Adrenal gland (tissue), 19 donors: Measurements from ENCODE around the gene APIP. TPM values are rescaled to one million over a fixed set of nuclear protein-coding genes. Genes with fewer than 3 reads are reported as not detected.
A peak's percentile ranks its signal among the peaks of the same experiment; 100 is the strongest.

Experiments used
- DNase-seq, 7 donors: peaks; one replicate each; pipeline ENCODE4 v3.0.0-alpha.2; 2019 to 2020
- H3K27ac ChIP-seq, 5 donors: fragments of 200-600 bp; sonication (generic) in 4 of 5; 1 replicate in 3 of 5; 2 replicates in 2 of 5; pipeline versions ENCODE4 v1.5.1 to v1.8.0; 2016 to 2020; ENCODE audit warnings: mild to moderate bottlenecking in 1 of 5
- H3K27me3 ChIP-seq: fragments of 200-600 bp; 2 replicates; pipeline ENCODE4 v1.8.0; 2021
- H3K36me3 ChIP-seq, 2 donors: fragments of 200-600 bp; replicated peaks in 1 of 2; 1 replicate in 1 of 2; 2 replicates in 1 of 2; pipeline versions ENCODE4 v1.5.1 to v1.8.0; 2018 to 2022
- H3K4me1 ChIP-seq, 2 donors: fragments of 200-600 bp; replicated peaks in 1 of 2; 1 replicate in 1 of 2; 2 replicates in 1 of 2; pipeline versions ENCODE4 v1.5.1 to v1.8.0; 2018 to 2021
- H3K4me3 ChIP-seq, 4 donors: fragments of 200-600 bp; sonication (generic) in 3 of 4; one replicate each; pipeline ENCODE4 v1.5.1; 2016 to 2018
- H3K9me3 ChIP-seq, 3 donors: fragments of 200-600 bp; sonication (generic) in 1 of 3; replicated peaks in 1 of 3; 1 replicate in 2 of 3; 2 replicates in 1 of 3; pipeline versions ENCODE4 v1.5.1 to v1.8.0; 2016 to 2021
- POLR2A ChIP-seq, 2 donors: fragments of 450-650 bp; IDR thresholded peaks; one replicate each; pipeline ENCODE4 v1.6.1; 2017; ENCODE audit warnings: antibody characterized with exemption in 2 of 2, mild to moderate bottlenecking in 2 of 2, moderate library complexity in 1 of 2
- WGBS, 4 donors: extraction: QIAGEN DNeasy Blood & Tissue Kit in 2 of 4; methylation state at CpG; one replicate each; pipeline versions ENCODE4 v1.1.5 to v1.1.7; 2013 to 2017; 5-methylcytosine and 5-hydroxymethylcytosine counted together
- intact Hi-C, 2 donors: fragments of 100-400 bp; cut with DNase I; formaldehyde crosslinking; loops; one replicate each; pipeline versions ENCODE4 v1.14.1 to v1.15.0; 2022 to 2023
- long read RNA-seq, 10 donors: library from polyadenylated mRNA in 3 of 10; unstranded in 2 of 10; stranded (forward) in 1 of 10; transcript quantifications; one replicate each; pipeline ENCODE4 v2.0.0 and lab custom pipeline, GENCODE V29; 2021 to 2026
- polyA plus RNA-seq, 3 donors: library from polyadenylated mRNA; stranded (reverse); fragments of 200-250 nt in 2 of 3; fragments of 350-450 nt in 1 of 3; fragmentation: Illumina TruSeq in 1 of 3; extraction: RNeasy Lipid Tissue Mini Kit (QIAGEN cat#74804) in 1 of 3; gene quantifications; one replicate each; pipeline ENCODE4 v1.2.3, GENCODE V29; 2013 to 2014
- total RNA-seq, 9 donors: library from RNA; depleted of rRNA in 4 of 9; stranded (reverse); fragments of >200 nt in 4 of 9; fragments of 120-200 nt in 1 of 9; fragmentation: NEBNext Ultra II Directional in 1 of 9; extraction: Animal tissue kit (Norgen Biotek cat#: 25700) in 1 of 9; gene quantifications; one replicate each; pipeline versions ENCODE4 v1.1.0 to v1.2.4, GENCODE V29; 2013 to 2023
- TF ChIP-seq, protein P1 (sequence below), 6 experiments: fragments of 450-650 bp in 4 of 6; fragments of 200-600 bp in 2 of 6; sonication (generic) in 1 of 6; IDR thresholded peaks; 1 replicate in 5 of 6; 2 replicates in 1 of 6; pipeline versions ENCODE4 v1.5.1 to v1.8.0; 2016 to 2021; ENCODE audit warnings: antibody characterized with exemption in 6 of 6, mild to moderate bottlenecking in 2 of 6, moderate library complexity in 1 of 6
- donor health status: healthy with polysubstance abuse.
- donor health status: Bipolar disorder and iron deficiency.
- donor health status: DM: yes; HTN: yes; CAD: no.
- donor health status: DM: no; HTN: no; CAD: no.
- donor health status: DM: no; HTN: no; CAD: no.
- donor health status: DM: yes; HTN: yes; CAD: no.

Gene APIP, protein sequence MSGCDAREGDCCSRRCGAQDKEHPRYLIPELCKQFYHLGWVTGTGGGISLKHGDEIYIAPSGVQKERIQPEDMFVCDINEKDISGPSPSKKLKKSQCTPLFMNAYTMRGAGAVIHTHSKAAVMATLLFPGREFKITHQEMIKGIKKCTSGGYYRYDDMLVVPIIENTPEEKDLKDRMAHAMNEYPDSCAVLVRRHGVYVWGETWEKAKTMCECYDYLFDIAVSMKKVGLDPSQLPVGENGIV
- 10 to 100 TPM; 39.4 to 61.8 (median 49.4) TPM for total RNA-seq
- 100 to 1,000 TPM in 1 of 3 donors, 10 to 100 TPM in 2; 17.0 to 102 (median 23.5) TPM for polyA plus RNA-seq
- long read RNA-seq, donor 1, transcript APIP-201 (7 exons, 1,366 nt), result major isoform, 42 of 42 reads
- long read RNA-seq, donor 1, partial matches to known transcripts, result 0 of 42 reads
- long read RNA-seq, donor 1, other reads (novel, unspliced or antisense), result 0 of 42 reads
- long read RNA-seq, donor 2, transcript APIP-201 (7 exons, 1,366 nt), result major isoform, 20 of 76 reads
- long read RNA-seq, donor 2, partial matches to known transcripts, result 40 of 76 reads
- long read RNA-seq, donor 2, other reads (novel, unspliced or antisense), result 16 of 76 reads
- long read RNA-seq, donor 3, transcript APIP-201 (7 exons, 1,366 nt), result major isoform, 29 of 42 reads
- long read RNA-seq, donor 3, transcript APIP-202 (6 exons, 1,042 nt), result minor isoform, 8 of 42 reads
- long read RNA-seq, donor 3, partial matches to known transcripts, result 5 of 42 reads
- long read RNA-seq, donor 3, other reads (novel, unspliced or antisense), result 0 of 42 reads
- long read RNA-seq, donor 4, transcript APIP-201 (7 exons, 1,366 nt), result major isoform, 19 of 45 reads
- long read RNA-seq, donor 4, transcript APIP-202 (6 exons, 1,042 nt), result minor isoform, 6 of 45 reads
- long read RNA-seq, donor 4, partial matches to known transcripts, result 14 of 45 reads
- long read RNA-seq, donor 4, other reads (novel, unspliced or antisense), result 6 of 45 reads
- long read RNA-seq, donor 5, transcript APIP-201 (7 exons, 1,366 nt), result major isoform, 51 of 71 reads
- long read RNA-seq, donor 5, transcript APIP-202 (6 exons, 1,042 nt), result minor isoform, 12 of 71 reads
- long read RNA-seq, donor 5, partial matches to known transcripts, result 2 of 71 reads
- long read RNA-seq, donor 5, other reads (novel, unspliced or antisense), result 6 of 71 reads
- long read RNA-seq, donor 6, transcript APIP-201 (7 exons, 1,366 nt), result major isoform, 14 of 37 reads
- long read RNA-seq, donor 6, partial matches to known transcripts, result 21 of 37 reads
- long read RNA-seq, donor 6, other reads (novel, unspliced or antisense), result 2 of 37 reads
- long read RNA-seq, donor 7, transcript APIP-201 (7 exons, 1,366 nt), result major isoform, 19 of 25 reads
- long read RNA-seq, donor 7, transcript APIP-202 (6 exons, 1,042 nt), result minor isoform, 6 of 25 reads
- long read RNA-seq, donor 7, partial matches to known transcripts, result 0 of 25 reads
- long read RNA-seq, donor 7, other reads (novel, unspliced or antisense), result 0 of 25 reads
- long read RNA-seq, donor 8, transcript APIP-201 (7 exons, 1,366 nt), result major isoform, 27 of 38 reads
- long read RNA-seq, donor 8, transcript APIP-202 (6 exons, 1,042 nt), result minor isoform, 11 of 38 reads
- long read RNA-seq, donor 8, partial matches to known transcripts, result 0 of 38 reads
- long read RNA-seq, donor 8, other reads (novel, unspliced or antisense), result 0 of 38 reads
- long read RNA-seq, donor 9, transcript APIP-201 (7 exons, 1,366 nt), result major isoform, 26 of 32 reads
- long read RNA-seq, donor 9, partial matches to known transcripts, result 6 of 32 reads
- long read RNA-seq, donor 9, other reads (novel, unspliced or antisense), result 0 of 32 reads
- long read RNA-seq, donor 10, transcript APIP-201 (7 exons, 1,366 nt), result major isoform, 16 of 52 reads
- long read RNA-seq, donor 10, partial matches to known transcripts, result 12 of 52 reads
- long read RNA-seq, donor 10, other reads (novel, unspliced or antisense), result 24 of 52 reads

DNA sequence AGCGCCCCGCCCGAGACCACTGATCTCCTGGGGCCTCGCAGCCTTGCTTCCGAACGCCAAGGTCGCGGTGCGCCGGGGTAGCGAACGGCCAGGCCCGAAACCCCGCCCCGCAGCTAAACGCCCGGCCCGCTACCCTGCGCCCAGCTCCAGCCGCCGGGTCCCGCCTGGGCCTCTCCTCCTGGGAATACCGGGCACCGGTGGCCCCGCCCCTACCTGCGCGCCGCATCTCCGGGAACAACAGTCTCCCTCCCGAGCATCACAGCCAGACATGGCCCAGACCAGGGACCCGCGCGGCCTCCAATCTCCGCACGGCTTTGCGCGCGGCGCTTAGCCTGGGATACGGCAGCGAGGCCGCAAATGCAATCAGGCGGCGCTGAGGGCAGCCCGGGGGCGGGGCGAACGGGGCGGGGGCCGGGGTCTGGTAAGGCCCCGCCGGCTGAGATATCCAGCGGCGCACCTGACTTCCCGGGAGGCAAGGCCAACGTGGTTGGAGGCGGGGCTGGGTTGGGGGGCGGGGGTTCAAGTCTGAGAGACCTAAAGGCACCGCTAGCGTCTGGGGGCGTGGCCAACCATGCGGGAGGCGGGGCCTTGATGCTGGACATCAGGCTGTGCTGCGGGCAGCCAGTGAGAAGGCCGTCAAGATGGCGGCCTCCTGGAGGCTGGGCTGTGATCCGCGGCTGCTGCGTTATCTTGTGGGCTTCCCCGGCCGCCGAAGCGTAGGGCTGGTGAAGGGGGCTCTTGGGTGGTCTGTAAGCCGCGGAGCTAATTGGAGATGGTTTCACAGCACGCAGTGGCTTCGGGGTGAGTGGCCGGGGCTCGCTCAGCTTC lies at the start of gene APIP, which contains the start of gene PDHX:
Gene APIP (minus strand): TSS at position 365 of the 828 bp plus-strand sequence. CDS start 95 bp downstream, at position 270.
Gene PDHX (plus strand): TSS at position 604 of the 828 bp plus-strand sequence. CDS start 38 bp downstream, at position 642.
- intact Hi-C loops, result no loop called here
- 0 to 1% (median 0%) methylated on average over 3 to 79 of the region's 79 CpGs for WGBS, 4 donors
- TF ChIP-seq, protein P1, sequence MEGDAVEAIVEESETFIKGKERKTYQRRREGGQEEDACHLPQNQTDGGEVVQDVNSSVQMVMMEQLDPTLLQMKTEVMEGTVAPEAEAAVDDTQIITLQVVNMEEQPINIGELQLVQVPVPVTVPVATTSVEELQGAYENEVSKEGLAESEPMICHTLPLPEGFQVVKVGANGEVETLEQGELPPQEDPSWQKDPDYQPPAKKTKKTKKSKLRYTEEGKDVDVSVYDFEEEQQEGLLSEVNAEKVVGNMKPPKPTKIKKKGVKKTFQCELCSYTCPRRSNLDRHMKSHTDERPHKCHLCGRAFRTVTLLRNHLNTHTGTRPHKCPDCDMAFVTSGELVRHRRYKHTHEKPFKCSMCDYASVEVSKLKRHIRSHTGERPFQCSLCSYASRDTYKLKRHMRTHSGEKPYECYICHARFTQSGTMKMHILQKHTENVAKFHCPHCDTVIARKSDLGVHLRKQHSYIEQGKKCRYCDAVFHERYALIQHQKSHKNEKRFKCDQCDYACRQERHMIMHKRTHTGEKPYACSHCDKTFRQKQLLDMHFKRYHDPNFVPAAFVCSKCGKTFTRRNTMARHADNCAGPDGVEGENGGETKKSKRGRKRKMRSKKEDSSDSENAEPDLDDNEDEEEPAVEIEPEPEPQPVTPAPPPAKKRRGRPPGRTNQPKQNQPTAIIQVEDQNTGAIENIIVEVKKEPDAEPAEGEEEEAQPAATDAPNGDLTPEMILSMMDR (IDR thresholded peaks at IDR 0.05), result peak in 1 of 6 experiments; percentile 5
- peak; percentile 96 to 98 for TF ChIP-seq POLR2A (IDR thresholded peaks at IDR 0.05)

DNA sequence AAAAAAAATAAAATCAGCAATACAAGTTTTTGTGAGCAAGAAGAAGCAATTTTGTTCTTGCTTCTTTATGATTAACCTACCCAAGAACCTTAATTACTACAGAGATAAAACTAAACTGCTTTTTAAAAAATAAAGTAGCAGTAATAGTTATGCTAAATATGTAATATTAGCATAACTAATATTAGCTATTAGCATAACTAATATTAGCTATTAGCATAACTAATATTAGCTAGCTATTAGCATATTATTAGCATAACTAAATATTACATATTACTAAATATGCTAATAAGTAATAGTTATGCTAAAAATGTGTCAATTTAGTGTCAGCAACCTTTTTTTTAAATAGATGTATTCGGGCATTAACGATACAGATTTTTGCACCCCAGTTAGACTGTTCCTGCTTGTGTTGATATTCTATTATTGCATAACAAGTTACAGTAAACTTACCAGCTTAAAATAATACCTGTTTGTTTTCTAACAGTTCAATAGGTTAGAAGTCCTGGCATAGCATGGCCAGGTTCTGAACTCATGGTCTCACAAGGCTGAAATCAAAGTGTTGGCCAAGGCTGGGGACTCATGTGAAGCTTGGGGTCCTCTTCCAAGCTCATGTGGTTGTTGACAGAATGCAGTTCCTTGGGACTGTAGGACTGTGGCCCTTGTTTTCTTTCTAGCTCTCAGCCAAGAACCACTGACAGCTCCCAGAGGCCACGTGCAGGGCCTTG lies 48.6 kb upstream of the APIP start:
- TF ChIP-seq, protein P1 (IDR thresholded peaks at IDR 0.05), result no peak
- no peak for TF ChIP-seq POLR2A (IDR thresholded peaks at IDR 0.05)
- H3K27ac ChIP-seq, result no peak overlapping the region
- H3K4me3 ChIP-seq, result no peak overlapping the region
- intact Hi-C loops, result no loop called here
- H3K27me3 ChIP-seq, result no peaks in the 10 kb centered on the region
- peaks cover 0 to 2% of the 10 kb centered on the region in 2 donors for H3K4me1 ChIP-seq
- no peaks in the 10 kb centered on the region for H3K9me3 ChIP-seq
- WGBS, 4 donors, result 64 to 77% (median 65%) methylated on average over 3 of the region's 3 CpGs
- no peak for DNase-seq
- H3K36me3 ChIP-seq, result no peaks in the 10 kb centered on the region

More for the DNA sequence above, at the start of gene APIP, which contains the start of gene PDHX:
- H3K27me3 ChIP-seq, result no peaks in the 10 kb centered on the region
- H3K9me3 ChIP-seq, result no peaks in the 10 kb centered on the region
- peak within 1 kb of the TSS; percentile 88 to 95 (median 92) for H3K4me3 ChIP-seq
- peaks cover 11 to 39% of the 10 kb centered on the region in 2 donors for H3K4me1 ChIP-seq
- H3K36me3 ChIP-seq, result no peaks in the 10 kb centered on the region
- peak within 1 kb of the TSS; percentile 94 to 97 (median 97) for H3K27ac ChIP-seq
- DNase-seq, result peak; percentile 99 to 100 (median 100)
